Calu3 (cell line): ENCODE data around the gene ACAP2. TPM values are rescaled to one million over a fixed set of nuclear protein-coding genes. Genes with fewer than 3 reads are reported as not detected.
"Not testable (repeated sequence)": the region's sequence is repeated elsewhere in the genome, so short reads cannot be mapped to it uniquely, and the experiment has no call there.

Source experiments
- BruUV-seq: library from RNA; stranded (reverse); fragments of 400-500 nt; replicated peaks from 2 replicates; lab custom pipeline; 2021; lab: Mats Ljungman, UMichigan
- CTCF ChIA-PET: fragments of 300-600 bp; sonication (Branson Sonifier 250); formaldehyde crosslinking; loops from one replicate; lab custom pipeline; 2022; ENCODE audit warnings: antibody characterized with exemption; lab: Charles Lee
- DNase-seq: peaks from one replicate; pipeline ENCODE4 v3.0.0; 2022
- H3K27ac Mint-ChIP-seq: one replicate; pipeline ENCODE4 v1.8.0; 2022; ENCODE audit warnings: mixed read lengths; ENCODE audit not compliant: unreplicated experiment
- H3K27me3 Mint-ChIP-seq: one replicate; pipeline ENCODE4 v1.8.0; 2022; ENCODE audit warnings: mixed read lengths; ENCODE audit not compliant: unreplicated experiment
- H3K36me3 Mint-ChIP-seq: one replicate; pipeline ENCODE4 v1.8.0; 2022; ENCODE audit warnings: mild to moderate bottlenecking, moderate library complexity, mixed read lengths; ENCODE audit not compliant: insufficient read depth, unreplicated experiment
- H3K4me1 Mint-ChIP-seq: one replicate; pipeline ENCODE4 v1.8.0; 2022; ENCODE audit warnings: mild to moderate bottlenecking, low read depth, mixed read lengths; ENCODE audit not compliant: unreplicated experiment
- H3K4me3 Mint-ChIP-seq: one replicate; pipeline ENCODE4 v1.8.0; 2022; ENCODE audit warnings: mild to moderate bottlenecking, low read depth, moderate library complexity, mixed read lengths; ENCODE audit not compliant: unreplicated experiment
- H3K9me3 Mint-ChIP-seq: one replicate; pipeline ENCODE4 v1.8.0; 2022; ENCODE audit warnings: low read depth, mixed read lengths; ENCODE audit not compliant: unreplicated experiment
- CTCF ChIP-seq: fragments of 200-600 bp; IDR thresholded peaks from one replicate; pipeline ENCODE4 v1.8.0; 2022; ENCODE audit warnings: antibody characterized with exemption; ENCODE audit not compliant: unreplicated experiment
- intact Hi-C: fragments of 100-400 bp; cut with micrococcal nuclease; formaldehyde crosslinking; loops from one replicate; pipeline ENCODE4 v1.10.0; 2022; ENCODE audit not compliant: unreplicated experiment
- total RNA-seq: library from RNA; stranded (reverse); gene quantifications from 2 replicates; pipeline ENCODE4 v1.2.3, GENCODE V29; 2022

ACAP2 gene
- total RNA-seq, 1 experiment from 2014 or later: 74.0 TPM

- no peaks in the 10 kb centered on the region for H3K4me1 Mint-ChIP-seq
- no peak overlapping the region for H3K4me3 Mint-ChIP-seq
- no peak for DNase-seq
- no peak for TF ChIP-seq CTCF
- H3K9me3 Mint-ChIP-seq: no peaks in the 10 kb centered on the region
- intact Hi-C loops: no loop called here
- H3K36me3 Mint-ChIP-seq: no peaks in the 10 kb centered on the region
- no peak overlapping the region for H3K27ac Mint-ChIP-seq
- no TSS peak for BruUV-seq
- CTCF ChIA-PET: no interaction called here
- H3K27me3 Mint-ChIP-seq: peaks cover 12% of the 10 kb centered on the region
Measured at GRCh38 chr3:195468391-195468776, 25.6 kb upstream of the ACAP2 start.

GRCh38 chr3:195467641-195468390 lies 25.0 kb upstream of the ACAP2 start:
- Mint-ChIP-seq H3K9me3 (no peaks in the 10 kb centered on the region), H3K4me1 (no peaks in the 10 kb centered on the region), H3K27ac (no peak overlapping the region), H3K4me3 (no peak overlapping the region), H3K27me3 (peaks cover 12% of the 10 kb centered on the region), H3K36me3 (no peaks in the 10 kb centered on the region)
- no peak for DNase-seq
- TF ChIP-seq CTCF: no peak
- intact Hi-C loops: no loop called here
- no TSS peak for BruUV-seq
- CTCF ChIA-PET: no interaction called here

GRCh38 chr3:195466251-195466650 lies 23.4 kb upstream of the ACAP2 start:
- H3K36me3 Mint-ChIP-seq: no peaks in the 10 kb centered on the region
- H3K27me3 Mint-ChIP-seq: peaks cover 12% of the 10 kb centered on the region
- CTCF ChIA-PET: no interaction called here
- TF ChIP-seq CTCF: no peak
- H3K4me3 Mint-ChIP-seq: no peak overlapping the region
- no TSS peak for BruUV-seq
- intact Hi-C loops: no loop called here
- no peaks in the 10 kb centered on the region for H3K4me1 Mint-ChIP-seq
- DNase-seq: no peak
- no peak overlapping the region for H3K27ac Mint-ChIP-seq
- H3K9me3 Mint-ChIP-seq: no peaks in the 10 kb centered on the region

- not testable (repeated sequence) for BruUV-seq
Measured at GRCh38 chr3:195462922-195463321, 20.1 kb upstream of the ACAP2 start.

GRCh38 chr3:195462308-195462610 lies 19.4 kb upstream of the ACAP2 start:
- no peak for TF ChIP-seq CTCF
- CTCF ChIA-PET: interaction anchor here (0.6 kb wide), 1 partner anchor 372 kb away, joined by 3 read pairs; no protein-coding TSS in a partner anchor
- BruUV-seq: no TSS peak
- Mint-ChIP-seq H3K9me3 (no peaks in the 10 kb centered on the region), H3K36me3 (no peaks in the 10 kb centered on the region), H3K27me3 (no peaks in the 10 kb centered on the region), H3K4me1 (peaks cover 7% of the 10 kb centered on the region), H3K27ac (no peak overlapping the region), H3K4me3 (no peak overlapping the region)
- intact Hi-C loops: no loop called here
- no peak for DNase-seq

More at GRCh38 chr3:195462922-195463321, 20.1 kb upstream of the ACAP2 start:
- DNase-seq, H3K4me1 Mint-ChIP-seq, H3K36me3 Mint-ChIP-seq, intact Hi-C loops, H3K27me3 Mint-ChIP-seq, H3K27ac Mint-ChIP-seq, H3K9me3 Mint-ChIP-seq, H3K4me3 Mint-ChIP-seq, CTCF ChIA-PET: not testable (repeated sequence)
